WERI-Rb-1 (cell line): ENCODE results near the gene HIVEP2.

Experiments
- DNase-seq: peaks from one replicate; pipeline ENCODE4 v3.0.0-alpha.2; 2020
- H3K27ac ChIP-seq: fragments of 250-450 bp; sonication (Bioruptor Pico); 2 replicates; pipeline ENCODE4 v1.5.1; 2020; ENCODE audit warnings: mild to moderate bottlenecking, moderate library complexity
- H3K27me3 ChIP-seq: fragments of 250-450 bp; sonication (Bioruptor Pico); 2 replicates; pipeline ENCODE4 v1.5.1; 2021; ENCODE audit warnings: mild to moderate bottlenecking, low read depth, moderate library complexity; ENCODE audit not compliant: insufficient read depth, severe bottlenecking
- H3K36me3 ChIP-seq: fragments of 250-450 bp; sonication (Bioruptor Pico); 2 replicates; pipeline ENCODE4 v1.5.1; 2020; ENCODE audit warnings: mild to moderate bottlenecking, moderate library complexity
- H3K4me3 ChIP-seq: 2 replicates; pipeline ENCODE4 v1.5.1; 2011; ENCODE audit warnings: low read depth, mild to moderate bottlenecking, control low read depth, low read length
- H3K9me3 ChIP-seq: fragments of 250-450 bp; sonication (Bioruptor Pico); 2 replicates; pipeline ENCODE4 v1.5.1; 2021; ENCODE audit warnings: mild to moderate bottlenecking, moderate library complexity; ENCODE audit not compliant: severe bottlenecking
- CTCF ChIP-seq: IDR thresholded peaks from 2 replicates; pipeline ENCODE4 v1.5.1; 2011; ENCODE audit warnings: low read depth, mild to moderate bottlenecking, control low read depth, inconsistent platforms, low read length

The HIVEP2 gene

GRCh38 chr6:142821860-142822259, 123.1 kb downstream of the HIVEP2 start:
- Histone ChIP-seq H3K36me3 (no peaks in the 10 kb centered on the region), H3K27ac (no peak overlapping the region), H3K27me3 (no peaks in the 10 kb centered on the region), H3K4me3 (no peak overlapping the region), H3K9me3 (no peaks in the 10 kb centered on the region)
- TF ChIP-seq CTCF: no peak
- DNase-seq: peak; percentile 15

GRCh38 chr6:142821164-142821716, 123.7 kb downstream of the HIVEP2 start:
- no peak overlapping the region for H3K27ac ChIP-seq
- DNase-seq: no peak
- no peak for TF ChIP-seq CTCF
- no peaks in the 10 kb centered on the region for H3K36me3 ChIP-seq
- no peak overlapping the region for H3K4me3 ChIP-seq
- H3K27me3 ChIP-seq: no peaks in the 10 kb centered on the region
- no peaks in the 10 kb centered on the region for H3K9me3 ChIP-seq

- no peaks in the 10 kb centered on the region for H3K9me3 ChIP-seq
- H3K36me3 ChIP-seq: no peaks in the 10 kb centered on the region
- H3K27ac ChIP-seq: no peak overlapping the region
- H3K27me3 ChIP-seq: no peaks in the 10 kb centered on the region
- no peak for TF ChIP-seq CTCF
- H3K4me3 ChIP-seq: no peak overlapping the region
- no peak for DNase-seq
Measured at GRCh38 chr6:142820338-142821051, 124.5 kb downstream of the HIVEP2 start.

- TF ChIP-seq CTCF: no peak
- DNase-seq: no peak
- no peaks in the 10 kb centered on the region for H3K36me3 ChIP-seq
- no peaks in the 10 kb centered on the region for H3K9me3 ChIP-seq
- no peak overlapping the region for H3K4me3 ChIP-seq
- H3K27ac ChIP-seq: no peak overlapping the region
- H3K27me3 ChIP-seq: no peaks in the 10 kb centered on the region
Measured at GRCh38 chr6:142819603-142820337, 125.2 kb downstream of the HIVEP2 start.

GRCh38 chr6:142816486-142816885, 128.5 kb downstream of the HIVEP2 start:
- Histone ChIP-seq H3K9me3 (no peaks in the 10 kb centered on the region), H3K36me3 (no peaks in the 10 kb centered on the region), H3K27ac (no peak overlapping the region), H3K4me3 (no peak overlapping the region), H3K27me3 (no peaks in the 10 kb centered on the region)
- DNase-seq: no peak
- no peak for TF ChIP-seq CTCF
